ENCODE measurements around the gene ALAS1. TPM values are rescaled to one million over a fixed set of nuclear protein-coding genes. Genes with fewer than 3 reads are reported as not detected.

Gene ALAS1
- total RNA-seq, 1 experiment from 2014 or later, result 89.4 TPM

- ChIA-PET POLR2A (no interaction called here), CTCF (interaction anchor here (0.6 kb wide), 1 partner anchor 69 kb away, joined by 5 read pairs; no protein-coding TSS in a partner anchor)
- Histone ChIP-seq H3K4me1 (ENCODE audit: control insufficient read depth, insufficient read depth, low read length) (no peaks in the 10 kb centered on the region), H3K27ac (ENCODE audit: low read length) (no peak overlapping the region), H3K4me3 (ENCODE audit: low read depth in 2 of 2, low read length in 2 of 2) (no peak overlapping the region), H3K9me3 (ENCODE audit: control insufficient read depth, insufficient read depth, low read depth, low read length) (no peaks in the 10 kb centered on the region), H3K27me3 (ENCODE audit: control insufficient read depth, insufficient read depth, low read length) (no peaks in the 10 kb centered on the region), H3K36me3 (ENCODE audit: control insufficient read depth, insufficient read depth, low read length) (no peaks in the 10 kb centered on the region)
- no peak for TF ChIP-seq POLR2AphosphoS5 (IDR thresholded peaks at IDR 0.05; ENCODE audit: low read depth, low read length)
- intact Hi-C loops (cut with micrococcal nuclease; ENCODE audit: unreplicated experiment) (no loop called here), in situ Hi-C loops (cut with HindIII; ENCODE audit: low pct_unique_long_range_greater_than_20kb, low sequenced_read_pairs) (no loop called here)
- ATAC-seq (no peak), DNase-seq (ENCODE audit: low read depth, low spot score) (no peak)
- BruUV-seq (replicated peaks), result no TSS peak
These were observed 29.8 kb downstream of the ALAS1 start for GRCh38 chr3:52227766-52228165.

GRCh38 chr3:52228266-52228665, 30.3 kb downstream of the ALAS1 start:
- no TSS peak for BruUV-seq (replicated peaks)
- H3K4me1 ChIP-seq (ENCODE audit: control insufficient read depth, insufficient read depth, low read length), result no peaks in the 10 kb centered on the region
- in situ Hi-C loops (cut with HindIII; ENCODE audit: low pct_unique_long_range_greater_than_20kb, low sequenced_read_pairs) (no loop called here), intact Hi-C loops (cut with micrococcal nuclease; ENCODE audit: unreplicated experiment) (no loop called here)
- no peak overlapping the region for H3K4me3 ChIP-seq (ENCODE audit: low read depth in 2 of 2, low read length in 2 of 2)
- ATAC-seq, result no peak
- TF ChIP-seq SIN3A (IDR thresholded peaks at IDR 0.05; ENCODE audit: borderline replicate concordance, insufficient read depth, low read depth, low read length) (no peak), REST (IDR thresholded peaks at IDR 0.05; ENCODE audit: insufficient read depth in 1 of 2, low read depth in 2 of 2, low read length in 1 of 2) (no peak), TCF7L2 (IDR thresholded peaks at IDR 0.05; ENCODE audit: low read depth, low read length) (no peak), POLR2AphosphoS5 (IDR thresholded peaks at IDR 0.05; ENCODE audit: low read depth, low read length) (no peak), CTCF (IDR thresholded peaks at IDR 0.05) (no peak)
- no peak overlapping the region for H3K27ac ChIP-seq (ENCODE audit: low read length)
- no peaks in the 10 kb centered on the region for H3K36me3 ChIP-seq (ENCODE audit: control insufficient read depth, insufficient read depth, low read length)
- H3K9me3 ChIP-seq (ENCODE audit: control insufficient read depth, insufficient read depth, low read depth, low read length), result no peaks in the 10 kb centered on the region
- ChIA-PET CTCF (no interaction called here), POLR2A (no interaction called here)
- no peak for DNase-seq (ENCODE audit: low read depth, low spot score)
- no peaks in the 10 kb centered on the region for H3K27me3 ChIP-seq (ENCODE audit: control insufficient read depth, insufficient read depth, low read length)

GRCh38 chr3:52228751-52229291, 30.9 kb downstream of the ALAS1 start:
- in situ Hi-C loops (cut with HindIII; ENCODE audit: low pct_unique_long_range_greater_than_20kb, low sequenced_read_pairs), result no loop called here
- H3K27ac ChIP-seq (ENCODE audit: low read length), result no peak overlapping the region
- H3K4me1 ChIP-seq (ENCODE audit: control insufficient read depth, insufficient read depth, low read length), result no peaks in the 10 kb centered on the region
- ChIA-PET POLR2A (no interaction called here), CTCF (no interaction called here)
- DNase-seq (ENCODE audit: low read depth, low spot score), result no peak
- intact Hi-C loops (cut with micrococcal nuclease; ENCODE audit: unreplicated experiment), result no loop called here
- no peak for ATAC-seq
- no peak overlapping the region for H3K4me3 ChIP-seq (ENCODE audit: low read depth in 2 of 2, low read length in 2 of 2)
- BruUV-seq (replicated peaks), result no TSS peak
- H3K9me3 ChIP-seq (ENCODE audit: control insufficient read depth, insufficient read depth, low read depth, low read length), result no peaks in the 10 kb centered on the region
- no peaks in the 10 kb centered on the region for H3K36me3 ChIP-seq (ENCODE audit: control insufficient read depth, insufficient read depth, low read length)
- no peaks in the 10 kb centered on the region for H3K27me3 ChIP-seq (ENCODE audit: control insufficient read depth, insufficient read depth, low read length)
- TF ChIP-seq TCF7L2 (IDR thresholded peaks at IDR 0.05; ENCODE audit: low read depth, low read length) (no peak), CTCF (IDR thresholded peaks at IDR 0.05) (no peak), REST (IDR thresholded peaks at IDR 0.05; ENCODE audit: insufficient read depth in 1 of 2, low read depth in 2 of 2, low read length in 1 of 2) (no peak), POLR2AphosphoS5 (IDR thresholded peaks at IDR 0.05; ENCODE audit: low read depth, low read length) (no peak), SIN3A (IDR thresholded peaks at IDR 0.05; ENCODE audit: borderline replicate concordance, insufficient read depth, low read depth, low read length) (no peak)
